PC-3 (cell line): ENCODE data around the gene ABL1.

Source experiments
- CTCF ChIP-seq: fragments of 300-600 bp; sonication (generic); conservative IDR thresholded peaks from 2 replicates; pipeline ENCODE4 v1.5.1; 2017; ENCODE audit warnings: antibody characterized with exemption, low read depth, mild to moderate bottlenecking, low read length
- EZH2phosphoT487 ChIP-seq: fragments of 300-600 bp; sonication (generic); IDR thresholded peaks from 2 replicates; pipeline ENCODE4 v1.6.1; 2018; ENCODE audit warnings: mild to moderate bottlenecking, antibody characterized with exemption, low read length, borderline replicate concordance

- TF ChIP-seq CTCF (no peak), EZH2phosphoT487 (no peak)
Measured at GRCh38 chr9:130902204-130903185, 67.4 kb downstream of the ABL1 start.
